GM23338 (cell line): ENCODE results near the gene IL1A. TPM values are rescaled to one million over a fixed set of nuclear protein-coding genes. Genes with fewer than 3 reads are reported as not detected.

Source experiments
- ATAC-seq: fragments of 200-7000 bp; cut with Tn5 transposase; 3 replicates; pipeline ENCODE4 v1.9.1; 2020
- DNase-seq: peaks from one replicate; pipeline ENCODE4 v3.0.0-alpha.2; 2015; ENCODE audit warnings: low spot score
- H2AFZ ChIP-seq: fragments of 200-600 bp; sonication (generic); 2 replicates; pipeline ENCODE4 v1.8.0; 2016; ENCODE audit warnings: antibody characterized with exemption, mild to moderate bottlenecking, moderate library complexity
- H3F3A ChIP-seq: fragments of 200-600 bp; sonication (generic); replicated peaks from 2 replicates; pipeline ENCODE4 v1.8.0; 2017; ENCODE audit warnings: antibody characterized with exemption, mixed run types, low read depth
- H3K27ac ChIP-seq: fragments of 200-600 bp; sonication (generic); 2 replicates; pipeline ENCODE4 v1.6.1; 2016; ENCODE audit warnings: low read depth
- H3K27me3 ChIP-seq: fragments of 200-600 bp; sonication (generic); 2 replicates; pipeline ENCODE4 v1.8.0; 2016; ENCODE audit warnings: mild to moderate bottlenecking, mixed run types, moderate library complexity; ENCODE audit not compliant: insufficient read depth
- H3K36me3 ChIP-seq: fragments of 200-600 bp; sonication (generic); 2 replicates; pipeline ENCODE4 v1.8.0; 2016; ENCODE audit warnings: mild to moderate bottlenecking; ENCODE audit not compliant: insufficient read depth
- H3K4me1 ChIP-seq: fragments of 200-600 bp; sonication (generic); 2 replicates; pipeline ENCODE4 v1.8.0; 2016; ENCODE audit warnings: mild to moderate bottlenecking, moderate library complexity; ENCODE audit not compliant: insufficient read depth
- H3K4me2 ChIP-seq: fragments of 200-600 bp; sonication (generic); 2 replicates; pipeline ENCODE4 v1.7.1; 2017; ENCODE audit warnings: mixed run types
- H3K4me3 ChIP-seq: fragments of 200-600 bp; sonication (generic); 2 replicates; pipeline ENCODE4 v1.6.1; 2016; ENCODE audit warnings: mixed run types
- H3K79me2 ChIP-seq: fragments of 200-600 bp; sonication (generic); replicated peaks from 2 replicates; pipeline ENCODE4 v1.8.0; 2017; ENCODE audit warnings: mild to moderate bottlenecking; ENCODE audit not compliant: insufficient read depth
- H3K9me2 ChIP-seq: fragments of 200-600 bp; sonication (generic); 2 replicates; pipeline ENCODE4 v1.8.0; 2017; ENCODE audit not compliant: insufficient read depth
- H4K20me1 ChIP-seq: fragments of 200-600 bp; sonication (generic); replicated peaks from 2 replicates; pipeline ENCODE4 v1.8.0; 2017; ENCODE audit warnings: mild to moderate bottlenecking; ENCODE audit not compliant: insufficient read depth
- H3K27ac Mint-ChIP-seq: 2 replicates; pipeline ENCODE4 v1.8.0; 2020; ENCODE audit warnings: inconsistent platforms, mild to moderate bottlenecking, moderate library complexity, mixed read lengths
- H3K27me3 Mint-ChIP-seq: 3 replicates; pipeline ENCODE4 v1.8.0; 2022; ENCODE audit warnings: low read depth, mild to moderate bottlenecking, moderate library complexity, mixed read lengths, inconsistent platforms; ENCODE audit not compliant: insufficient read depth, poor library complexity
- H3K36me3 Mint-ChIP-seq: 3 replicates; pipeline ENCODE4 v1.8.0; 2021; ENCODE audit warnings: low read depth, mild to moderate bottlenecking, inconsistent platforms, moderate library complexity, mixed read lengths
- H3K4me1 Mint-ChIP-seq: 3 replicates; pipeline ENCODE4 v1.8.0; 2020; ENCODE audit warnings: mild to moderate bottlenecking, inconsistent platforms, mixed read lengths
- H3K4me3 Mint-ChIP-seq: 3 replicates; pipeline ENCODE4 v1.8.0; 2021; ENCODE audit warnings: moderate library complexity, mild to moderate bottlenecking, inconsistent platforms, mixed read lengths
- H3K9me3 Mint-ChIP-seq: 3 replicates; pipeline ENCODE4 v1.8.0; 2020; ENCODE audit warnings: moderate library complexity, mild to moderate bottlenecking, inconsistent platforms, mixed read lengths
- CREB1 ChIP-seq: fragments of 250-450 bp; sonication (Bioruptor Pico); IDR thresholded peaks from 2 replicates; pipeline ENCODE4 v1.5.0; 2020; ENCODE audit warnings: low read depth, mild to moderate bottlenecking, moderate library complexity
- CTCF ChIP-seq, 2 experiments: fragments of 200-600 bp in 1 of 2; sonication (generic) in 1 of 2; conservative IDR thresholded peaks; 2 replicates each; pipeline versions ENCODE4 v1.5.1 to v1.6.1; 2016 to 2017; ENCODE audit warnings: antibody characterized with exemption in 2 of 2, low read depth in 2 of 2, mild to moderate bottlenecking in 2 of 2, moderate library complexity in 1 of 2
- ETS1 ChIP-seq: IDR thresholded peaks from 2 replicates; pipeline ENCODE4 v1.6.1; 2016; ENCODE audit warnings: antibody characterized with exemption
- EZH2 ChIP-seq: fragments of 200-600 bp; sonication (generic); IDR thresholded peaks from one replicate; pipeline ENCODE4 v1.8.0; 2017; ENCODE audit warnings: antibody characterized with exemption, mild to moderate bottlenecking, low read depth; ENCODE audit not compliant: unreplicated experiment
- EZH2phosphoT487 ChIP-seq: fragments of 200-600 bp; sonication (generic); IDR thresholded peaks from one replicate; pipeline ENCODE4 v1.8.1; 2018; ENCODE audit warnings: antibody characterized with exemption; ENCODE audit not compliant: unreplicated experiment
- JUNB ChIP-seq: IDR thresholded peaks from one replicate; pipeline ENCODE4 v1.6.1; 2016; ENCODE audit warnings: antibody characterized with exemption; ENCODE audit not compliant: unreplicated experiment
- REST ChIP-seq: IDR thresholded peaks from one replicate; pipeline ENCODE4 v1.6.1; 2018; ENCODE audit warnings: antibody characterized with exemption; ENCODE audit not compliant: unreplicated experiment
- ZNF114 ChIP-seq: fragments of 250-450 bp; sonication (Bioruptor Pico); IDR thresholded peaks from 2 replicates; pipeline ENCODE4 v1.5.0; 2020; ENCODE audit warnings: mild to moderate bottlenecking, moderate library complexity
- polyA plus RNA-seq: library from polyadenylated mRNA; unstranded; fragments of >200 nt; fragmentation: Nextera tagmentation; extraction: Ambion mirVana; gene quantifications from 2 replicates; pipeline ENCODE4 v1.2.1, GENCODE V29; 2016
- total RNA-seq: library from RNA; depleted of rRNA; stranded (reverse); fragments of >200 nt; shearing (Covaris generic); gene quantifications from 2 replicates; pipeline ENCODE4 v1.2.3, GENCODE V29; 2014

IL1A gene
- total and polyA plus RNA-seq, 2 experiments from 2014 or later: 0.65 to 0.73 TPM

- no peak for TF ChIP-seq EZH2phosphoT487
- no peak for TF ChIP-seq ETS1
- TF ChIP-seq REST: no peak
- TF ChIP-seq CREB1 (CRISPR knock-in tag): no peak
These were observed 27.0 kb downstream of the IL1A start (continued) for GRCh38 chr2:112757265-112757664.

GRCh38 chr2:112756207-112756606, 28.1 kb downstream of the IL1A start:
- H4K20me1 ChIP-seq: no peaks in the 10 kb centered on the region; the same call in none of the 2 replicates
- no peak overlapping the region for H3K4me2 ChIP-seq
- no peak overlapping the region for H2AFZ ChIP-seq
- no peak for DNase-seq
- no peaks in the 10 kb centered on the region for H3K79me2 ChIP-seq
- H3K9me3 Mint-ChIP-seq: no peaks in the 10 kb centered on the region
- peaks cover 51% of the 10 kb centered on the region for H3K36me3 Mint-ChIP-seq
- no peak overlapping the region for H3K27ac ChIP-seq
- H3K27me3 Mint-ChIP-seq: no peaks in the 10 kb centered on the region
- no peaks in the 10 kb centered on the region for H3K4me1 Mint-ChIP-seq
- no peak overlapping the region for H3K4me3 ChIP-seq
- H3K4me3 Mint-ChIP-seq: no peak overlapping the region
- no peaks in the 10 kb centered on the region for H3K4me1 ChIP-seq
- H3K9me2 ChIP-seq: no peaks in the 10 kb centered on the region
- no peak for ATAC-seq
- H3K27me3 ChIP-seq: no peaks in the 10 kb centered on the region
- no peak overlapping the region for H3K27ac Mint-ChIP-seq
- peaks cover 34% of the 10 kb centered on the region for H3K36me3 ChIP-seq
- no peaks in the 10 kb centered on the region for H3F3A ChIP-seq
- TF ChIP-seq ZNF114 (CRISPR knock-in tag): no peak
- TF ChIP-seq EZH2: no peak
- no peak for TF ChIP-seq CTCF (conservative IDR thresholded peaks at IDR 0.05; ENCODE audit: low read depth in 2 of 2)
- no peak for TF ChIP-seq JUNB
- no peak for TF ChIP-seq EZH2phosphoT487
- TF ChIP-seq REST: no peak
- no peak for TF ChIP-seq CREB1 (CRISPR knock-in tag)
